HepG2 (cell line): ENCODE data around the gene CEP104. TPM values are rescaled to one million over a fixed set of nuclear protein-coding genes. Genes with fewer than 3 reads are reported as not detected.

ENCODE experiments used
- ATAC-seq: fragments of 200-7000 bp; cut with Tn5 transposase; 3 replicates; pipeline ENCODE4 v1.9.1; 2020; ENCODE audit warnings: mild to moderate bottlenecking, moderate library complexity
- BruUV-seq: library from RNA; stranded (reverse); fragments of 400-500 nt; replicated peaks from 2 replicates; lab custom pipeline; 2021; lab: Mats Ljungman, UMichigan
- CTCF ChIA-PET: fragments of 300-600 bp; formaldehyde crosslinking; extraction: SDS; loops from one replicate; lab custom pipeline; 2021; ENCODE audit warnings: low total read pairs, inconsistent platforms, low intra/inter-chr PET ratio; lab: Yijun Ruan, JAX
- POLR2A ChIA-PET: fragments of 350-600 bp; sonication (Branson Sonifier 250); formaldehyde crosslinking; loops from one replicate; lab custom pipeline; 2020; ENCODE audit warnings: antibody characterized with exemption, inconsistent platforms; lab: Yijun Ruan, JAX
- DNase-seq: peaks from one replicate; pipeline ENCODE4 v3.0.0-alpha.2; 2015; ENCODE audit warnings: low spot score
- FAIRE-seq: peaks from 3 replicates; lab custom pipeline; 2011; peaks lifted over from hg19 to GRCh38; lab: Jason Lieb, UNC
- H2AFZ ChIP-seq: one replicate; pipeline ENCODE4 v1.6.1; 2011; ENCODE audit warnings: low read length, inconsistent platforms
- H3K27ac ChIP-seq: fragments of 300-600 bp; 3 replicates; pipeline ENCODE4 v1.8.0; 2011; ENCODE audit warnings: mixed run types, mild to moderate bottlenecking, mixed read lengths, low read length, inconsistent platforms; ENCODE audit not compliant: insufficient read depth; ENCODE audit errors: extremely low read length
- H3K27me3 ChIP-seq, 2 experiments: fragments of 200-600 bp in 1 of 2; 2 replicates in 1 of 2; 3 replicates in 1 of 2; pipeline versions ENCODE4 v1.6.0 to v1.8.0; 2011; ENCODE audit warnings: low read length in 2 of 2, mild to moderate bottlenecking in 2 of 2, moderate library complexity in 2 of 2, inconsistent platforms in 1 of 2; ENCODE audit not compliant: insufficient read depth in 2 of 2, control insufficient read depth in 1 of 2
- H3K36me3 ChIP-seq, 2 experiments: fragments of 200-600 bp in 1 of 2; replicated peaks in 1 of 2; 2 replicates in 1 of 2; 3 replicates in 1 of 2; pipeline versions ENCODE4 v1.5.1 to v1.8.0; 2011; ENCODE audit warnings: low read length in 2 of 2, inconsistent platforms in 1 of 2; ENCODE audit not compliant: insufficient read depth in 2 of 2, control insufficient read depth in 1 of 2
- H3K4me1 ChIP-seq: 2 replicates; pipeline ENCODE4 v1.5.1; 2012; ENCODE audit warnings: low read length, inconsistent platforms; ENCODE audit not compliant: insufficient read depth
- H3K4me2 ChIP-seq: 2 replicates; pipeline ENCODE4 v1.6.0; 2011; ENCODE audit warnings: low read depth, low read length, inconsistent platforms
- H3K4me3 ChIP-seq, 3 experiments: fragments of 200-600 bp in 1 of 3; sonication (generic), shearing (Covaris generic) in 1 of 3; replicated peaks in 1 of 3; 2 replicates each; pipeline ENCODE4 v1.5.1; 2011 to 2016; ENCODE audit warnings: low read length in 3 of 3, inconsistent platforms in 2 of 3, low read depth in 2 of 3, mild to moderate bottlenecking in 2 of 3, control low read depth in 1 of 3, mixed read lengths in 1 of 3; ENCODE audit not compliant: insufficient read depth in 1 of 3
- H3K79me2 ChIP-seq: one replicate; pipeline ENCODE4 v1.6.1; 2011; ENCODE audit warnings: low read length, inconsistent platforms; ENCODE audit not compliant: insufficient read depth
- H3K9ac ChIP-seq: 2 replicates; pipeline ENCODE4 v1.6.0; 2011; ENCODE audit warnings: mild to moderate bottlenecking, low read depth, low read length, inconsistent platforms; ENCODE audit not compliant: insufficient read depth
- H3K9me3 ChIP-seq: 2 replicates; pipeline ENCODE4 v1.5.1; 2012; ENCODE audit warnings: mild to moderate bottlenecking, low read length
- H4K20me1 ChIP-seq: 2 replicates; pipeline ENCODE4 v1.6.0; 2011; ENCODE audit warnings: inconsistent platforms, mild to moderate bottlenecking, low read length, moderate library complexity; ENCODE audit not compliant: insufficient read depth
- AGO2 ChIP-seq: fragments of 200-400 bp; formaldehyde crosslinking; optimal IDR thresholded peaks from 2 replicates; pipeline ENCODE3; 2017; ENCODE audit warnings: mild to moderate bottlenecking, low read depth, low read length, moderate library complexity
- EHMT2 ChIP-seq: fragments of 200-600 bp; sonication (generic); IDR thresholded peaks from 2 replicates; pipeline ENCODE4 v1.7.0; 2017; ENCODE audit warnings: antibody characterized with exemption, low read depth, low read length, borderline replicate concordance
- LCORL ChIP-seq, 2 experiments: fragments of 450-650 bp in 1 of 2; sonication (generic) in 1 of 2; formaldehyde crosslinking in 1 of 2; IDR thresholded peaks; 2 replicates each; pipeline versions ENCODE4 v1.5.0 to v1.6.1; 2017 to 2020; ENCODE audit warnings: antibody characterized with exemption in 1 of 2, missing genetic modification reagents in 1 of 2
- SPEN ChIP-seq: sonication (generic); formaldehyde crosslinking; IDR thresholded peaks from 2 replicates; pipeline ENCODE4 v1.5.1; 2020; ENCODE audit warnings: low read depth, mild to moderate bottlenecking, missing genetic modification reagents
- ZNF674 ChIP-seq: sonication (generic); formaldehyde crosslinking; IDR thresholded peaks from 2 replicates; pipeline ENCODE4 v1.5.0; 2020; ENCODE audit warnings: low read depth, mild to moderate bottlenecking, missing genetic modification reagents
- WGBS: methylation state at CpG from one replicate; pipeline ENCODE4 v1.1.6; 2017; ENCODE audit warnings: low lambda C conversion rate; 5-methylcytosine and 5-hydroxymethylcytosine counted together
- in situ Hi-C: cut with HindIII; loops from 2 replicates; pipeline ENCODE4 v1.10.0; 2017; ENCODE audit warnings: low pct_unique_long_range_greater_than_20kb; ENCODE audit not compliant: extremely low pct_ligation_motif_present
- intact Hi-C: fragments of 100-400 bp; cut with micrococcal nuclease; formaldehyde crosslinking; loops from one replicate; pipeline ENCODE4 v1.10.0; 2022; ENCODE audit not compliant: unreplicated experiment
- polyA plus RNA-seq, 8 experiments: library from polyadenylated mRNA; depleted of rRNA in 3 of 8; stranded (reverse) in 7 of 8; unstranded in 1 of 8; fragments of >200 nt; fragmentation: Illumina TruSeq in 4 of 8; extraction: Trizol in 4 of 8; gene quantifications; 2 replicates each; pipeline versions ENCODE4 v1.2.1 to v1.2.3, GENCODE V29; 2011 to 2016; ENCODE audit warnings: low read depth in 4 of 8, missing spikeins in 1 of 8, mixed read lengths in 1 of 8; ENCODE audit not compliant: insufficient read depth in 1 of 8
- total RNA-seq, 5 experiments: library from RNA; depleted of rRNA; stranded (reverse); fragments of >200 nt; fragmentation: Illumina TruSeq; extraction: Trizol; gene quantifications; 2 replicates each; pipeline ENCODE4 v1.2.3, GENCODE V29; 2016; ENCODE audit warnings: low read depth in 1 of 5
- TF ChIP-seq, protein P1 (sequence below): sonication (generic); formaldehyde crosslinking; IDR thresholded peaks from 2 replicates; pipeline ENCODE4 v1.4.0; 2020; ENCODE audit warnings: mild to moderate bottlenecking, missing genetic modification reagents

The CEP104 gene
- total and polyA plus RNA-seq, 2 of the 13 experiments (the other 11 are each of a cell fraction or from before 2014, with no cell fraction given) = 20.4 to 30.1 TPM

DNA sequence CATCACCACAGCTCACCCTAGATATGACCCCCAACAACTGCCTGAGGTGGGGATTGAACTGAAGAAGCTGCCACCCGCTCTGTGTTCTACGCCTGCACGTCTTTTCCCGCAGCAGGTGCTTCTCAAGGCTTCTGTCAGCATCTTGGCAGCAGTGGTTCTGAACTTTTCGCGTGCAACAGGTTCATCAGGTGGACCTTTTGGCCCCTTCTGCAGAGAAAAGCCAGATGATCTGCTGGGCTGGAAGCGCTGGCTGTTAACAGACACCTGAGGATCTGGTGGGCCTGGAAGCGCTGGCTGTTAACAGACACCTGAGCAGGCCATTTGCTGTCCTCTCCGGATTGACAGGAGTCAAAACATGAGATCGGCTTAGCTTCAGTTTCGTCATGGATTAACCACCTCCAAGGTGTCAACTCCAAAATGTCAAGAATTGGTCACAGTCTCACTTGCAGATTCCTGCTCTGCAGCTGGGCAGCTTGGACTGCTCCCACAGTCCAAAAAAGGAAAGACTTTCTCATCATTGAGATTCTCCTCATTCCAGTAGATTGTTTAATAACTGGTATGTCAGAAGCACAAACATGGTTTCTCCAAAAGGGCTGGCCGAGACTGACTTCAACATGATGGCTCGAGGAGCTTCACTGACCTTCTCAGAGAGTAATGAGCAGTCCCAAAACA, 38.4 kb upstream of the CEP104 start:
- H3K27ac ChIP-seq = no peak overlapping the region
- H3K79me2 ChIP-seq = peaks cover 69% of the 10 kb centered on the region
- H3K9me3 ChIP-seq = peaks cover 4% of the 10 kb centered on the region; the same call in 1 of the 2 replicates
- H3K4me3 ChIP-seq = no peak overlapping the region
- no peak for FAIRE-seq
- peaks cover 13 to 28% of the 10 kb centered on the region in 2 experiments; a peak in 4 of 5 replicates for H3K36me3 ChIP-seq
- peaks cover 19% of the 10 kb centered on the region; the same call in 1 of the 2 replicates for H3K4me1 ChIP-seq
- 97% methylated on average over 11 of the region's 13 CpGs for WGBS
- no peaks in the 10 kb centered on the region; a peak in 1 of 5 replicates for H3K27me3 ChIP-seq
- CTCF ChIA-PET = no interaction called here
- no peak overlapping the region for H2AFZ ChIP-seq
- TF ChIP-seq ZNF674 (CRISPR knock-in tag) = no peak
- TF ChIP-seq EHMT2 = no peak
- TF ChIP-seq, protein P1, sequence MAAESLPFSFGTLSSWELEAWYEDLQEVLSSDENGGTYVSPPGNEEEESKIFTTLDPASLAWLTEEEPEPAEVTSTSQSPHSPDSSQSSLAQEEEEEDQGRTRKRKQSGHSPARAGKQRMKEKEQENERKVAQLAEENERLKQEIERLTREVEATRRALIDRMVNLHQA (CRISPR knock-in tag) = no peak
- TF ChIP-seq LCORL (IDR thresholded peaks at IDR 0.05) = no peak
- no peak for TF ChIP-seq LCORL (CRISPR knock-in tag; IDR thresholded peaks at IDR 0.05)
- TF ChIP-seq, all 625 proteins: peak for 0
- Histone ChIP-seq H3K4me2 (no peak overlapping the region), H3K9ac (no peak overlapping the region), H4K20me1 (no peaks in the 10 kb centered on the region)
- POLR2A ChIA-PET = no interaction called here
- DNase-seq (no peak), ATAC-seq (no peak)
- BruUV-seq = no TSS peak
- in situ Hi-C loops (no loop called here), intact Hi-C loops (no loop called here)

DNA sequence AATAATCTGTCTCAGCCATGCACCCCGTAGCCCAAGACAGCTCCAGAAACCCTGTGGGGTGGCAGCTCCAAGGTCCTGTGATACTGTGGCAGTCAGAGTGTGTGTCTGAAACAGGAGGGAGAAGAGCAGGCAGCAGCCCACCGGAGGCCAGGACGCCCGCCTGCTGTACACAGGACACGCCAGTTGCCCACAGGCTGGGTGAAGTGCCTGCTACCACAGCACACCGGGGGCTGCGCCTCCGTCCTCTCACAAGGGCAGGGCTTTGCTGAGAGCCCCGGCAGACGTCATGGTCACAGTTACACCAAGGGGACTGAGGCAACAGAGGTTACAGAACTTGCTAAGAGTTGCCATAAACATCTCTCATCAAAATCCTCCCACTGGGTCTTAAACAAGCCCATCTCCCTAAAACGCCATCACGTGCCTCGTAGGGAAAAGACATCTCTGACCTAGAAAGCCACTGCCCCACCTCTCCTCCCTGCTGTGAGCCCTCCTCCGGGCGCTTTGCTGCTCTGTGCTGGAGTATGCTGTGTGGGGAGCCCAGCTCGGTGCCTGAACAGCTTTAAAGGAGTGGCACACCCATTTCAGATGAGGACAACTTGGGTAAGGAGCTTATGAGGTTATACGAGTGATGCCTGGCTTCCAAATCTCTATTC, 37.7 kb upstream of the CEP104 start:
- no peak for DNase-seq
- no peak for TF ChIP-seq SPEN (CRISPR knock-in tag)
- TF ChIP-seq AGO2 = peak; percentile 26
- ChIA-PET CTCF (no interaction called here), POLR2A (no interaction called here)
- no peak for ATAC-seq
- Histone ChIP-seq H3K9me3 (peaks cover 4% of the 10 kb centered on the region; the same call in 1 of the 2 replicates), H3K27me3 (no peaks in the 10 kb centered on the region; a peak in 1 of 5 replicates), H3K4me3 (no peak overlapping the region), H3K9ac (no peak overlapping the region), H3K79me2 (peaks cover 67% of the 10 kb centered on the region), H3K4me2 (no peak overlapping the region), H3K4me1 (peaks cover 19% of the 10 kb centered on the region; the same call in 1 of the 2 replicates), H2AFZ (no peak overlapping the region), H4K20me1 (no peaks in the 10 kb centered on the region), H3K36me3 (peaks cover 16 to 35% of the 10 kb centered on the region in 2 experiments; a peak in 4 of 5 replicates), H3K27ac (no peak overlapping the region)
- FAIRE-seq = no peak
- in situ Hi-C loops = no loop called here
- 95% methylated on average over 8 of the region's 17 CpGs for WGBS
- no TSS peak for BruUV-seq
- intact Hi-C loops = no loop called here
